ENCODE data around the gene ENTHD1. TPM values are rescaled to one million over a fixed set of nuclear protein-coding genes. Genes with fewer than 3 reads are reported as not detected.
A peak's percentile ranks its signal among the peaks of the same experiment; 100 is the strongest.

The ENTHD1 gene
- total RNA-seq, 1 experiment from 2014 or later, result 41.5 TPM

DNA sequence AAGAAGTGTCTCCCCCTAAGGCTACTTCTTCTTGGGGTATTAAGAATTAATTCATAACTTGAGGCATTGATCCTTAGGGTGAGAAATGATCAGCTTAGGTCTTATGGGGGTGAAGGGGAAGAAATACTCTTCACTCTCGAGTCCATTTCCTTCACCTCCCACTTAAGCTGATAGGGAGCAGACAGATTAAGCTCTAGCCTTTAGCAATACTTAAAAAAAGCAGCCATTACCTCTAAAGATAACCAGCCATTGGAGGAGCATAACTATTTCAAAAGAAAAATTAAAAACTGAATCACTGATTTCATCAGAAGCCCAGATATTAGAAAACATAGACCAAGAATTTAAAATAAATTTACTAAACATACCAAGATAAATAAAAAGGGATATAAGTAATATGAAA is 60.5 kb downstream of the ENTHD1 start:
- in situ Hi-C loops (cut with HindIII; ENCODE audit: low pct_unique_long_range_greater_than_20kb, low sequenced_read_pairs), result no loop called here
- no peak for DNase-seq (ENCODE audit: low read depth, low spot score)

DNA sequence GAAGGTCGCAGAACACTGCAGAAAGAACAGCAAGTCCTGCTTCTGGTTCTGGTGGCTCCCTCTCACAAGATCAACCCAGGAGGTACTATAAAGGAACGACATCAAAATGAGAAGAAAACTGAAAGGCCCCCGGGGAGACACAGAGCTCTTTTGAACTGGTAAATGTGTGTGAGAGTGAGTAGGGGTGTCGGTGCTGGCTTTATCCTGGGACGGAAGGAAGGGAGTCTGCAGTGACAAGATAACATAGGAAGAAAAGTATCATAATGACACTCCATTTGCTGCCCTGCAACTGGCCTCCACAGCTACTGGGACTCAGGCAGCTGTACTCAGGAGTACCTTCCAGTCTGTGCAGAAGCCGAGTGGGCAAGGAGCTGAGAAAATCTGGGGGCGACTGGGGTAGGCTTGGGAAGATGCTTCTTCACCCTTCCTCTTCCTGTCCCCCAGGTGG is 60.9 kb downstream of the ENTHD1 start:
- in situ Hi-C loops (cut with HindIII; ENCODE audit: low pct_unique_long_range_greater_than_20kb, low sequenced_read_pairs), result no loop called here
- DNase-seq (ENCODE audit: low read depth, low spot score), result no peak

DNA sequence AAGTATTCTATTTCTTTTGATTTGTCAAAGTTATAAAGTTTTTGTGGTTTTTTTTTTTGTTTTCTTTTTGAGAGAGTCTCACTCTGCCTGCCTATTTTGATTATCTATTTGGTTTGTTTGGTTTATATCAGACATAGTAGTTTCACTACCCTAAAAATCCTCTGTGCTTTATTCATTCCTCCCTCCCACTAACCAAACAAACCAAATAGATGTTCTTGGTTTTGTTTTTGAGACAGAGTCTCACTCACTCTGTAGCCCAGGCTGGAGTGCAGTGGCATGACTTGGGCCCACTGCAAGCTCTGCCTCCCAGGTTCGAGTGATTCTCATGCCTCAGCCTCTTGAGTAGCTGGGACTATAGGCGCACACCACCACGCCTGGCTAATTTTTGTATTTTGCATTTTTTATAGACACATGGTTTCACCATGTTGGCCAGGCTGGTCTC is 67.9 kb downstream of the ENTHD1 start:
- in situ Hi-C loops (cut with HindIII; ENCODE audit: low pct_unique_long_range_greater_than_20kb, low sequenced_read_pairs), result no loop called here
- no peak for DNase-seq (ENCODE audit: low read depth, low spot score)

DNA sequence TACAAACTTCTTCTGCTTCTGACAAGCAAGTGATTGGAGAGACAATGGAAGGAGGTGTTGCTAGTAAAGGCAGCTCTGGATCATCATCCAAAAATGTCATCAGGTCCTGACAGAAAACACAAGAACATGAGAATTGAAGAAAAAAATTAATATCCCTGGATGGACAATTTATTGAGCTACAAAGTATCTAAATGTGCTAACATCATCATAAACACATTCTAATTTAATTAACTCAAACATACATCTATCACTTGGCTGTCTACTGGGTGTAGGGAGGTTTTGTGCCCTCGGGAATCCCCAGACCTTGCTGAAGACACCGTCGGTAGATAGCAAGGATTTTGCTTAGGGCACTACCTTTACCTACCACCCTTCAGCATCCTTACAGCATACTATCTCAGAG is 72.6 kb downstream of the ENTHD1 start:
- in situ Hi-C loops (cut with HindIII; ENCODE audit: low pct_unique_long_range_greater_than_20kb, low sequenced_read_pairs), result no loop called here
- no peak for DNase-seq (ENCODE audit: low read depth, low spot score)

DNA sequence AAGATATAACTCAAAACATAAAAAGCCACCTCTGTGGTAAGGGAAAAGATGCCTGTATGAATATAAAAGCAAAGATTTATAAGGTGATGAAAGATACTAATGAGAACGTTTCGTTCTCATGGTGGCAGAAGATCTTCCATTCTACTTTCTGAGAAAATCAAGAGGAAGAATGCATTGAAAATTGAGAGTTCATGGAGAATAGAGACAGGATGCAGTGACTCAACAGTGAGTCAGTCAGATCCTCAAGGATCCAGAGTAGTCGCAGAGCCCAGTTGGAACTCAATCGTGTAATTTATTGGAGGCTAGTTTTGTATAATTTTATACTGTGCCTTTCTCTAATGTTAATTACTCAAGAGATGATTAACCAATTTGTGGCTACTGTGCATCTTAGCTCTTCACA is 73.3 kb downstream of the ENTHD1 start:
- in situ Hi-C loops (cut with HindIII; ENCODE audit: low pct_unique_long_range_greater_than_20kb, low sequenced_read_pairs), result no loop called here
- DNase-seq (ENCODE audit: low read depth, low spot score), result no peak

DNA sequence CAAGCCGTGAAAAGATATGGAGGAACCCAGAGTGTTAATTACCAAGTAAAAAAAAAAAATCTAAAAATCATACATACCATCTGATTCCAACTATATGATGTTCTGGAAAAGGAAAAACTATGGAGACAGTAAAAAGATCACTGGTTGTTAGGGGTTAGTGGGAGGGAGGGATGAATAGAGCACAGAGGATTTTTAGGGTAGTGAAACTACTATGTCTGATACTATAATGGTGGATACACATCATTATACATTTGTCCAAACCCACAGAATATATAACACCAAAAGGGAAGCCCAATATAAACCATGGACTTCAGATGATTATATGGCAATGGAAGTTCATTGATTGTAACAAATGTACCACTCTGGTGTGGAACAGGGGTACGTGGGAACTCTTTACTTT is 74.1 kb downstream of the ENTHD1 start:
- in situ Hi-C loops (cut with HindIII; ENCODE audit: low pct_unique_long_range_greater_than_20kb, low sequenced_read_pairs), result no loop called here
- DNase-seq (ENCODE audit: low read depth, low spot score), result no peak

DNA sequence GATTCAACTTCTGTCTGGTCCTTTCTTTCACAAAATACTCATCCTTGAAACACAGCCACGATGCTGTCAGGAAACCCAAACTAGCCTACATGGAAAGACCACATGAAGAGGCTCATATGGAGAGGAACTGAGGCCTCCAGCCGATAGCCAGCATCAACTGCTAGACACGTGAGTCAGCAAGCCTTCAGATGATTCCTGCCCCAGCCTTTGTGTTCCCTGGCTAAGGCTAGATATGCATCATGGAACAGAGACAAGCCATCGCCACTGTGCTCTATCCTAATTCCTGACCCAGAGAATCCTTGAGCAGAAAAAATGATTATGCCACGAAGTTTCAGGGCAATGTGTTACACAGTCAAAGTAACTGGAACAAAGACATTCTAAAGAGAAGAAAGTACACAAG is 75.5 kb downstream of the ENTHD1 start:
- peak; percentile 19 for DNase-seq (ENCODE audit: low read depth, low spot score)
- in situ Hi-C loops (cut with HindIII; ENCODE audit: low pct_unique_long_range_greater_than_20kb, low sequenced_read_pairs), result no loop called here

DNA sequence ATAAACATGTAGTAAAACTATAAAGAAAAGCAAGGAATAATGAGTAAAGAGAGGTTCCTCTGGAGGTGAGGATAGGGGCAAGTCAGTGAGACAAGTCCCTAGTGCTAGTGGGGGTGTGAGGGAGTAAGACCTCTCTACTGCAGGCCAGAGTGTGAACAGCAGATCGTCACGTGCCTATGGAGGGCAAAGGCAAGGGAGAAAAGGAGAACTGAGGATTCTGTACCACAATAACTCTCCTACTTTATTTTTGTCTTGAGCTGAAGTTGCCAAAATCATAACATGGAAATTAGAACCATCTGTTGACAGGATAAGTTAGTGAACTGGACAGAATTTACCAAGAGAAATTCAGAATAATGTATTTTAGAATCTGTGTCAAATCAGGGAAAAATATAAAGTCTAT is 77.6 kb downstream of the ENTHD1 start:
- DNase-seq (ENCODE audit: low read depth, low spot score), result no peak

DNA sequence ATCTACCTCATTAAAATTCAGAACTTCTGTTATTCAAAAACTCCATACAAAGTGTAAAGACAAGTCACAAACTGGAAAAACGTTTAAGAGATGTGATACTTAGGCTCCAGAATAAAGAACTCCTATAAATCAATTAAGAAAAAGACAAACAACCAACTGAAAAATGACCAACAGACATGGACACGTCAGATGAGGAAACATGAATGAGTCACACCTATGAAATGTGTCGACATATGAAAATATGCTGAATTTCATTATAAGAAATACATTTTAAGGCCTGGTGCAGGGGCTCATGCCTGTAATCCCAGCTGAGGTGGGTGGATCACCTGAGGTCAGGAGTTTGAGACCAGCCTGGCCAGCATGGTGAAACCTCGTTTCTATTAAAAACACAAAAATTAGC is 78.7 kb downstream of the ENTHD1 start:
- no peak for DNase-seq (ENCODE audit: low read depth, low spot score)
- in situ Hi-C loops (cut with HindIII; ENCODE audit: low pct_unique_long_range_greater_than_20kb, low sequenced_read_pairs), result no loop called here

More for the DNA sequence above, 77.6 kb downstream of the ENTHD1 start:
- in situ Hi-C loops (cut with HindIII; ENCODE audit: low pct_unique_long_range_greater_than_20kb, low sequenced_read_pairs), result no loop called here

DNA sequence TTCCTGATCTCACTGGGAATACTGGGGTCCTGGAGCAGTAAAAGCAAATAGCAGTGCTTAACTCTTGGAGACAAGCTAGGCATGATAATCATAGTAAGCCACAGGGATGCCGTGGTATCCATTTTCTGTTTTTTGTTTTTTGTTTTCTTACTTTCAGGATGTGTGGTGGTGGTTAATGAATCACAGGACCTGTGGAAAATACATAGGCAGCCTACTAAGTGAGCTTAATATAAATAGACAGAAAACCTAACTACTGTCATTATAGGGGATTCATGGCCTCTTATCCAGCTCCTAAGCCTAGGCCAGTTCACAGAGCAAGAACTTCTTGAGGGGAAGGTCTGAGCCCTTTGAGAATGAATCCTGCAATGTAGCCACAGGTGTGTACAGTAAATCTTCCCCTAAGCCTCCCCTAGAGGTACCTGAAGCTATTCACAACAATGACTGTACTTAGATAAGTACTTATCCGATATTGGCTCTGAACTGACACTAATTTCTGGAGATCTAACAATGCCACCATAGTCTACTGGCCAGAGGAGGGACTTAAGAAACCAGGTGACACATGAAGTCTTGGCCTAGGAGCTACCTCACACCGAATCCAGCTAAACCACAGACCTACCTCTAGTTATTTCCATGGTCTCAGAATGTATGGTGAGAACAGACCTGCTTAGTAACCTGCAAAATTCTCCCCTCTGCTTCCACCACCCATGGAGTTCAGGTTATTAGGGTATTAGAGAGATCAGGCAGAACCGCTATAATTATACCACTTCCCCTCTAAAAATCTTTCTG is 83.6 kb downstream of the ENTHD1 start:
- in situ Hi-C loops (cut with HindIII; ENCODE audit: low pct_unique_long_range_greater_than_20kb, low sequenced_read_pairs), result no loop called here
- no peak for DNase-seq (ENCODE audit: low read depth, low spot score)

DNA sequence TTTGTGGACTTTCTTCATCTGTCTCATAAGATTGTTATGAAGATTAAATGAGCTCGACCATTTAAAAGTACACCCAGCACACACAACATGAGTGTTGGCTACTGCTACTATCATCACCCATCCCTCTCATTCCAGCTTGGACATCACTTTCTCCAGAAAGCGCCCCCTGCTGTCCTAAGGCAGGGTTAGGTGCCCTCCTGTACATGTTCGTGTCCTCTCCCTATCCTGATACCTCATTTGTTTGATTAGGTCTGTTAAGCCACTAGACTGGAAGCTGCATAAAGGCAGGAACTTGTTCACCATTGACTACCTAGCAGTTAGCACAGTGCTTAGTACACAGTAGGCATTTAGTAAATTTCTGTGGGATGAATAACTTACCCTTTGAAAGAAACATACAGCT is 85.5 kb downstream of the ENTHD1 start:
- in situ Hi-C loops (cut with HindIII; ENCODE audit: low pct_unique_long_range_greater_than_20kb, low sequenced_read_pairs), result no loop called here
- peak; percentile 69 for DNase-seq (ENCODE audit: low read depth, low spot score)

DNA sequence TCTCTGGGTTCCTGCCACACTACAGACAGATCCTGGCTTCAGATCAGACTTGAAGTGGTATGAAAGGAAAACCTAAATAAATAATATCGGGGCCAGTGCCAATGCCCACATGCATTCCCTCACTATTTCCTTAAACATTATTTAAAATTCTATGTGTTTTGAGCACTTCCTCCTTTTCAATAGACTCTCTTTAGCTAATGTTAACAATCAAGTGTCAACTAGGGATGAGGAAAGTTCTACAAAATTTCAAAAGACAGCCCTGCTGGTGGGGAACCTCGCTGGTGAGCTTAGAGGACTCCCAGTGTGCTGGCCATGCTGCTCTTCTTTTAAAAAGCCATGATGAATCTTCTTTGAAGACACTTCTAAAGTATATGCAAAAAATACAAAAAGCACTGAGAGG is 87.5 kb downstream of the ENTHD1 start:
- DNase-seq (ENCODE audit: low read depth, low spot score), result no peak
- in situ Hi-C loops (cut with HindIII; ENCODE audit: low pct_unique_long_range_greater_than_20kb, low sequenced_read_pairs), result no loop called here

DNA sequence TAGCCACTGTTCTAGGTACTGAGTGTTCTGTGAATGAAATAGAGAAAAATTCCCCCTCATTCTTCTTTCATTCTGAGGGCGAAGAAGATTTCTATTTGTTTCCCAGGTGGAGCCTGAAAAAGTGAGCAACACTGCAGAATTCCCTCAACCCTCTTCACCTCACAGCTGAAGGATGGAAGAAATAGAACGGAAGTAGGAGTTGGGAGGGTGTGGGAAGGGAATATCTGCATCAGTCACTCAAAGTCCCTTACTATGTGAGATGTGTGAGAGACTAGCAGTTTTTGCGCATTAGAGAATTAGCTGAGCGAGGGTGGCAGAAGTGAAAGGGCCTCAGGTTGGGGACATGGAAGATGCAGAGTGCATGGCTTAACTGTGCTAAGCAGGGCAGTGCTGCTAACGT is 88.4 kb downstream of the ENTHD1 start:
- in situ Hi-C loops (cut with HindIII; ENCODE audit: low pct_unique_long_range_greater_than_20kb, low sequenced_read_pairs), result no loop called here
- no peak for DNase-seq (ENCODE audit: low read depth, low spot score)

DNA sequence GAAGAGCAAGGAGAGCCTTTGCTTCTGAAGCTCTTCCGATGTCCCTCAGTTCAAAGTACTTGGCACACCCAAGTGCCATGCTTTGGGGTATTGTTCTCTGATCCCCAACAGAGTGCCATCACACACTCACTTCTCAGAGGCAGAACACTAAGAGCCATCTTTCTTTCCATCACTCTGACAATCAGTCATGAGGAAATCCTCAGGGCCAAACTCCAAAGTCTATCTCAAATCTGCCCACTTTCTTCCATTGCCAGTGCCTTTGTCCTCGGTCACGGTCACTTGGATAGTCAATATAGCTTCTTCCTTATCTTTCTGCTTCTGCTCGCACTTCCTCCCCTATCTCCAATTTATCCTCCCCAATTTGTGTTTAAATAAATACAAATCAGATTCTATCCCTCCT is 90.9 kb downstream of the ENTHD1 start:
- no peak for DNase-seq (ENCODE audit: low read depth, low spot score)
- in situ Hi-C loops (cut with HindIII; ENCODE audit: low pct_unique_long_range_greater_than_20kb, low sequenced_read_pairs), result no loop called here

DNA sequence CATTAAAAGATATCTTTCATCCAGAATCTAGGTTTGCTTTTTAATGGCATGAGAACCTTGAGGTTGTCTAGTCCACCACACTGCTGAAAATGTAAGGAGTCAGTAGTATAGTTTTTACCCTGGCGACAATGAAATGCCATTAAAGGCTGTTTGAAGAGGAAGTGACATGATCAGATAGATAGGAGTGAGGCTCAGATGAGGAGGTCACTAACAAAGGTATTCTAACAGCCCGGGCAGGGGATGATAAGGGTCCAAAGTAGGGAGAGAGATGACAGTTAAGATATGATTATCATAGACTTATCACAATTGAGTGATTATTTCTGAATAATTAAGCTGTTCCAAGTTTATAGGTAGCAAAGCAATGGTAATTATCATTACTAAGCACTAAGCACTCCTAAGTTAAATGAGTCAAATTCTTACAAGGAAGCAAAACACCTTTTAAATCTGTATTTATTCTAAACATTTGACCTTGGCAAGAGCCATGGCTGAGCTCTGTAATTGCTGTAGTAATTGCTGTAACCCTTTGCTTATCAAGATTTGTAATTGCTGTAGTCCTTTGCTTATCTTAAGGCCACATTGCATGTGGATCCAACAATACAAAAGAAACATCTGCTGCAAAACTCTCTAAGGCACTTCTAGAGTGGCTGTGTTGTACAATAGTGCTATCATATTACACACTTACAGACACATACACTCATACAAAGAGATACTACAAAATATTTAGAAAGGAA is 92.6 kb downstream of the ENTHD1 start:
- no peak for DNase-seq (ENCODE audit: low read depth, low spot score)
- in situ Hi-C loops (cut with HindIII; ENCODE audit: low pct_unique_long_range_greater_than_20kb, low sequenced_read_pairs), result no loop called here

DNA sequence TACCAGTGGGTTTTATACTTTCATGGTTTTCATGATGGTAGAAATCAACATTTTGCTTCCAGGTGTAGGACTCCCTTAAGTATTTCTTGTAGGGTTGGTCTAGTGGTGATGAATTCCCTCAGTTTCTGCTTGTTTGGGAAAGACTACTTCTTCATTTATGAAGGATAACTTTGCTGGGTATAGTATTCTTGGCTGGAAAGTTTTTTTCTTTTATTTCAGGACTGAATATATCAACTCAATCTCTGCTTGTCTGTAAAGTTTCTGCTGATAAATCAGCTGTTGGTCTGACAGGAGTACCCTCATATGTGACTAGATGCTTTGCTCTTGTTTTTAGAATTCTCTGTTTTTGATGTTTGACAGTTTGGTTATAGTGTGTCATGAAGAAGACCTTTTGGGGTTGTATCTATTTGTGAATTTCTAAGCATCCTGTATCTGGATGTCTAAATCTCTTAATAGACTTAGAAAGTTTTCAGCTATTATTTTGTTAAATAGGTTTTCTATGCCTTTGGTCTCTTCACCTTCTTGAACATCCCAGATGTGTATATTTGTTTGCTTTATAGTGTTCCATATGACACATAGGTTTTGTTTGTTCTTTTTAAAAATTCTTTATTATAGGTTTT is 95.9 kb downstream of the ENTHD1 start:
- in situ Hi-C loops (cut with HindIII; ENCODE audit: low pct_unique_long_range_greater_than_20kb, low sequenced_read_pairs), result no loop called here
- DNase-seq (ENCODE audit: low read depth, low spot score), result no peak

DNA sequence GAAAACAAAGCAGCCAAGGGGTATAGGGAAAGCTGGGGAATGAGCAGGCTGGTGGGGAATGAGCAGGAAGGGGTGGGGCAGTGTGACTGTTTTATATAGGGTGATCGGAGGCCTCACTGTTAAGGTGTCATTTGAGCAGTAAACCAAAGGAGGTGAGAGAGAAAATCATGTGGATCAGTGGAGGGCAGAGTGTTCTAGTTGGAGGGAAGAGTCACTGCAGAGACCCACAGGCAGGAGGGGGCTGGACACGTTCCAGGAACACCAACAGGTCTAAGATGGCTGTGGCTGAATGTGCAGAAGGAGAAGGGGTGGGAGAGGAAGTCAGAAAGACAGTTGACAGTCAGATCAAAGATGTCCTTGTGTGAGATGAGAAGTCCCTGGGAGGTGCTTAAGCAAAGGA is 103.8 kb downstream of the ENTHD1 start:
- DNase-seq (ENCODE audit: low read depth, low spot score), result no peak
- in situ Hi-C loops (cut with HindIII; ENCODE audit: low pct_unique_long_range_greater_than_20kb, low sequenced_read_pairs), result no loop called here

DNA sequence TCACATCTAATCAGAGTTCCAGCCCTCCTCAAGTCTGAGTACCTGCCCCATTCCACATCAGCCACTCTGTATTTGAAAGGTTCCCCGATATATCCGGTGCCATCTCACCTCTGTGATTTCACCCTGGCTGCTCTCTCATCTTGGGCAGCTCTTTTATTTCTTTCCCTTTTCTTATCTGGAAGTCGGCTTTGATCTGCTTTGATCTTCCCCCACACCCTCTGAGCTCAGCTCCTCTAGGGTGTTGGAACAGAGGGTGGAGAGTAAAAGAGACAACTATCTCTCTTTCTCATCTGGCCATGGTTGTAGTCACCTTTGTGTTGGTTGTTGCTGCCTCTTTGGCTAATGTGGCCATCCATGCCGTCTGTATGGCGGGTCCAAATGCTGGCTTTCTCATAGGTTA is 108.3 kb downstream of the ENTHD1 start:
- in situ Hi-C loops (cut with HindIII; ENCODE audit: low pct_unique_long_range_greater_than_20kb, low sequenced_read_pairs), result no loop called here
- DNase-seq (ENCODE audit: low read depth, low spot score), result no peak

Measured in SK-MEL-5 (cell line).